H1 (cell line): ENCODE measurements around the gene NAP1L1. TPM values are rescaled to one million over a fixed set of nuclear protein-coding genes. Genes with fewer than 3 reads are reported as not detected.

Experiments
- CTBP2 ChIP-seq: IDR thresholded peaks from 2 replicates; pipeline ENCODE4 v1.7.0; 2011; ENCODE audit warnings: borderline replicate concordance, mild to moderate bottlenecking, moderate library complexity, mixed read lengths, low read length; ENCODE audit not compliant: insufficient read depth, insufficient read length
- SP4 ChIP-seq: IDR thresholded peaks from 2 replicates; pipeline ENCODE4 v1.6.1; 2012; ENCODE audit warnings: low read length, inconsistent platforms
- YY1 ChIP-seq: IDR thresholded peaks from 2 replicates; pipeline ENCODE4 v1.6.1; 2011; ENCODE audit warnings: low read depth, mild to moderate bottlenecking, low read length
- polyA plus RNA-seq, 7 experiments: library from polyadenylated mRNA; depleted of rRNA in 3 of 7; stranded (reverse) in 5 of 7; unstranded in 2 of 7; fragments of >200 nt in 5 of 7; fragments of 200-250 nt in 2 of 7; gene quantifications; 1 replicate in 5 of 7; 2 replicates in 1 of 7; 4 replicates in 1 of 7; pipeline versions ENCODE4 v1.2.1 to v1.2.3, GENCODE V29; 2011 to 2013; ENCODE audit warnings: missing spikeins in 2 of 7, mixed read lengths in 2 of 7
- total RNA-seq: library from RNA; stranded (reverse); fragmentation: NEBNext Ultra II Directional; extraction: Animal tissue kit (Norgen Biotek cat#: 25700); gene quantifications from 2 replicates; pipeline ENCODE4 v1.2.1, GENCODE V29; 2021

Gene NAP1L1
- total and polyA plus RNA-seq, 2 of the 8 experiments (the other 6 are each of a cell fraction or from before 2014, with no cell fraction given): 202 to 1,159 TPM

GRCh38 chr12:76124456-76124855 is 40.0 kb upstream of the NAP1L1 start (continued):
- no peak for TF ChIP-seq CTBP2
- TF ChIP-seq YY1: no peak
- TF ChIP-seq SP4: no peak
